ENCODE measurements around the gene GFER. TPM values are rescaled to one million over a fixed set of nuclear protein-coding genes. Genes with fewer than 3 reads are reported as not detected.

Gene GFER
- total and polyA plus RNA-seq, 9 of the 15 experiments (the other 6 are each of a cell fraction or from before 2014, with no cell fraction given), result 4.3 to 53.7 (median 19.8) TPM

DNA sequence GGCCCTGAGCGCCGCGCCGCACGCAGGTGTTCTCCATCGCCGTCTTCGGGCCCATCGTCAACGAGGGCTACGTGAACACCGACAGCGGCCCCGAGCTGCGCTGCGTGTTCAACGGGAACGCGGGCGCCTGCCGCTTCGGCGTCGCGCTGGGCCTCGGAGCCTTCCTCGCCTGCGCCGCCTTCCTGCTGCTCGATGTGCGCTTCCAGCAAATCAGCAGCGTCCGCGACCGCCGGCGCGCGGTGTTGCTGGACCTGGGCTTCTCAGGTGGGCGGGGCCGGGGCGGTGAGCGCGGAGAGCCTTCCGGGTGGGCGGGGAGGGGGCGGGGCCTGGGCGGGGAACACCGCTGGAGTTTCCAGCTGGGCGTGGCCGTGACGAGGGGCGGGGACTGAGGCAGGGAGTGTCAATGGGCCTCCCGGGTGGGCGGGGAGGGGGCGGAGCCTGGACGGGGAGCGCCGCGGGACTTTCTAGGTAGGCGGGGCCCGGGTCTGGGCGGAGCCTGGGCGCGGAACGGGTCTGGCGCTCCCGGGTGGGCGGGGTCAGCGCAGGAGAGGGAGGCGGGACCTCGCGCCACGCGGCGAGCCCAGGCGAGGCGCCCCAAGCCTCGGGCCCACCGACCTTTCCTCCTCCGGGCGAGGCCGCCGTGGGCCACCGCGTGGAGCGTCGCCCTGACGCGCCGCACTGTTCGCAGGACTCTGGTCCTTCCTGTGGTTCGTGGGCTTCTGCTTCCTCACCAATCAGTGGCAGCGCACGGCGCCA, 8.1 kb downstream of the GFER start (continued):
- TF ChIP-seq NR2C2 (CRISPR knock-in tag; IDR thresholded peaks at IDR 0.05) (peak; percentile 83), NR2C2 (tag; IDR thresholded peaks at IDR 0.05) (no peak; the same call in 1 of the 2 replicates), RFX7 (CRISPR knock-in tag; IDR thresholded peaks at IDR 0.05) (no peak), KLF10 (CRISPR knock-in tag; IDR thresholded peaks at IDR 0.05) (no peak), SAP30 (IDR thresholded peaks at IDR 0.05; ENCODE audit: borderline replicate concordance, insufficient read depth, low read depth, low read length, poor library complexity, severe bottlenecking) (no peak), TBL1XR1 (IDR thresholded peaks at IDR 0.05; ENCODE audit: low read length in 2 of 2) (no peak), HIVEP1 (CRISPR knock-in tag; IDR thresholded peaks at IDR 0.05) (no peak), FOXO4 (CRISPR knock-in tag; IDR thresholded peaks at IDR 0.05) (no peak), SLC30A9 (CRISPR knock-in tag; IDR thresholded peaks at IDR 0.05) (no peak), ZNF561 (CRISPR knock-in tag; conservative IDR thresholded peaks at IDR 0.05) (no peak), ZNF780A (CRISPR knock-in tag; IDR thresholded peaks at IDR 0.05) (no peak), ZNF431 (CRISPR knock-in tag; IDR thresholded peaks at IDR 0.05) (peak; percentile 52; the same call in 1 of the 2 replicates), ZBTB9 (CRISPR knock-in tag; IDR thresholded peaks at IDR 0.05) (peak; percentile 35; the same call in 1 of the 2 replicates)
- TF ChIP-seq, protein P1, sequence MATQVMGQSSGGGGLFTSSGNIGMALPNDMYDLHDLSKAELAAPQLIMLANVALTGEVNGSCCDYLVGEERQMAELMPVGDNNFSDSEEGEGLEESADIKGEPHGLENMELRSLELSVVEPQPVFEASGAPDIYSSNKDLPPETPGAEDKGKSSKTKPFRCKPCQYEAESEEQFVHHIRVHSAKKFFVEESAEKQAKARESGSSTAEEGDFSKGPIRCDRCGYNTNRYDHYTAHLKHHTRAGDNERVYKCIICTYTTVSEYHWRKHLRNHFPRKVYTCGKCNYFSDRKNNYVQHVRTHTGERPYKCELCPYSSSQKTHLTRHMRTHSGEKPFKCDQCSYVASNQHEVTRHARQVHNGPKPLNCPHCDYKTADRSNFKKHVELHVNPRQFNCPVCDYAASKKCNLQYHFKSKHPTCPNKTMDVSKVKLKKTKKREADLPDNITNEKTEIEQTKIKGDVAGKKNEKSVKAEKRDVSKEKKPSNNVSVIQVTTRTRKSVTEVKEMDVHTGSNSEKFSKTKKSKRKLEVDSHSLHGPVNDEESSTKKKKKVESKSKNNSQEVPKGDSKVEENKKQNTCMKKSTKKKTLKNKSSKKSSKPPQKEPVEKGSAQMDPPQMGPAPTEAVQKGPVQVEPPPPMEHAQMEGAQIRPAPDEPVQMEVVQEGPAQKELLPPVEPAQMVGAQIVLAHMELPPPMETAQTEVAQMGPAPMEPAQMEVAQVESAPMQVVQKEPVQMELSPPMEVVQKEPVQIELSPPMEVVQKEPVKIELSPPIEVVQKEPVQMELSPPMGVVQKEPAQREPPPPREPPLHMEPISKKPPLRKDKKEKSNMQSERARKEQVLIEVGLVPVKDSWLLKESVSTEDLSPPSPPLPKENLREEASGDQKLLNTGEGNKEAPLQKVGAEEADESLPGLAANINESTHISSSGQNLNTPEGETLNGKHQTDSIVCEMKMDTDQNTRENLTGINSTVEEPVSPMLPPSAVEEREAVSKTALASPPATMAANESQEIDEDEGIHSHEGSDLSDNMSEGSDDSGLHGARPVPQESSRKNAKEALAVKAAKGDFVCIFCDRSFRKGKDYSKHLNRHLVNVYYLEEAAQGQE (IDR thresholded peaks at IDR 0.05; ENCODE audit: borderline replicate concordance), result no peak
- TF ChIP-seq, protein P1 (CRISPR knock-in tag; IDR thresholded peaks at IDR 0.05; ENCODE audit: low read depth), result peak; percentile 58; the same call in 1 of the 2 replicates
- TF ChIP-seq, protein P2, sequence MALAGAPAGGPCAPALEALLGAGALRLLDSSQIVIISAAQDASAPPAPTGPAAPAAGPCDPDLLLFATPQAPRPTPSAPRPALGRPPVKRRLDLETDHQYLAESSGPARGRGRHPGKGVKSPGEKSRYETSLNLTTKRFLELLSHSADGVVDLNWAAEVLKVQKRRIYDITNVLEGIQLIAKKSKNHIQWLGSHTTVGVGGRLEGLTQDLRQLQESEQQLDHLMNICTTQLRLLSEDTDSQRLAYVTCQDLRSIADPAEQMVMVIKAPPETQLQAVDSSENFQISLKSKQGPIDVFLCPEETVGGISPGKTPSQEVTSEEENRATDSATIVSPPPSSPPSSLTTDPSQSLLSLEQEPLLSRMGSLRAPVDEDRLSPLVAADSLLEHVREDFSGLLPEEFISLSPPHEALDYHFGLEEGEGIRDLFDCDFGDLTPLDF (CRISPR knock-in tag; IDR thresholded peaks at IDR 0.05), result no peak
